Upper lobe of right lung (tissue), 1 donor: Measurements from ENCODE around the gene ZMYND15. TPM values are rescaled to one million over a fixed set of nuclear protein-coding genes. Genes with fewer than 3 reads are reported as not detected.

Source experiments
- ATAC-seq: fragments of 200-7000 bp; cut with Tn5 transposase; one replicate; pipeline ENCODE4 v1.9.1; 2020; ENCODE audit warnings: mild to moderate bottlenecking, moderate library complexity
- DNase-seq: peaks from one replicate; pipeline ENCODE4 v3.0.0-alpha.2; 2020
- H3K27ac ChIP-seq: fragments of 200-600 bp; one replicate; pipeline ENCODE4 v1.8.0; 2022
- H3K27me3 ChIP-seq: fragments of 200-600 bp; one replicate; pipeline ENCODE4 v1.8.0; 2022; ENCODE audit warnings: mild to moderate bottlenecking
- H3K36me3 ChIP-seq: fragments of 200-600 bp; one replicate; pipeline ENCODE4 v1.8.0; 2022
- H3K4me1 ChIP-seq: fragments of 200-600 bp; one replicate; pipeline ENCODE4 v1.8.0; 2022
- H3K4me3 ChIP-seq: fragments of 200-600 bp; one replicate; pipeline ENCODE4 v1.8.0; 2022; ENCODE audit warnings: mild to moderate bottlenecking
- H3K9me3 ChIP-seq: fragments of 200-600 bp; one replicate; pipeline ENCODE4 v1.8.0; 2022
- intact Hi-C: fragments of 100-400 bp; cut with DNase I; formaldehyde crosslinking; loops from one replicate; pipeline ENCODE4 v1.11.0; 2022
- total RNA-seq: library from RNA; stranded (reverse); fragmentation: NEBNext Ultra II Directional; extraction: Animal tissue kit (Norgen Biotek cat#: 25700); gene quantifications from one replicate; pipeline ENCODE4 v1.2.1, GENCODE V29; 2021
- TF ChIP-seq, protein P1 (sequence below): fragments of 200-600 bp; IDR thresholded peaks from one replicate; pipeline ENCODE4 v1.8.0; 2022; ENCODE audit warnings: antibody characterized with exemption
- donor health status: DM: no; HTN: yes; CAD: no; lungs with severe emphysema.

The ZMYND15 gene
- total RNA-seq, 1 donor from 2014 or later: 9.6 TPM

DNA sequence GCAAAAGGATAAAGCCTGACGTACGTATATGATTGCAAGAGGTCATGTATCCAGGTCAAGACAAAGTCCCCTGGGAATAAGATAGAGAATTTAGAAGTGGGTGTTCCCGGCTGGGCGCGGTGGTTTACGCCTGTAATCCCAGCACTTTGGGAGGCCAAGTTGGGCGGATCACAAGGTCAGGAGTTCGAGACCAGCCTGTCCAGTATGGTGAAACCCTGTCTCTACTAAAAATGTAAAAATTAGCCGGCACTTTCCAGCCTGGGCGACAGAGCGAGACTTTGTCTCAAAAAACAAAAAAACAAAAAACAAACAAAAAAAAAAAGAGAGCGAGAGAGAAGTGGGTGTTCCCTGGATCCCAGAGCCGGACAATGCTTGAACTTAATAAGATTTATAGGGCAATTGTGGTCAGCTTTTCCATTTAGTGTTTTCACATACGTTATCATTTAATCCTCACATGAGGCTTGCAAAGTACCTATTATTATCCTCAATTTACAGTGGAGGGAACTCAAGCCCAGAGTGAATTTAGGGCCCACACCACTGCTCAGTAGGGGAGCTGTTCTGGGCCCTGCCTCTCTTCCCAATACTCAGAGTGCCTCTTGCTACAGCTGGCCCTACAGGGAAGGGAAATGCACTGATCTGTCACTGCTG lies 48.6 kb downstream of the ZMYND15 start:
- ATAC-seq: no peak
- H3K27me3 ChIP-seq: peaks cover 26% of the 10 kb centered on the region
- H3K36me3 ChIP-seq: no peaks in the 10 kb centered on the region
- H3K4me3 ChIP-seq: peak overlapping the region; percentile 85
- TF ChIP-seq, protein P1, sequence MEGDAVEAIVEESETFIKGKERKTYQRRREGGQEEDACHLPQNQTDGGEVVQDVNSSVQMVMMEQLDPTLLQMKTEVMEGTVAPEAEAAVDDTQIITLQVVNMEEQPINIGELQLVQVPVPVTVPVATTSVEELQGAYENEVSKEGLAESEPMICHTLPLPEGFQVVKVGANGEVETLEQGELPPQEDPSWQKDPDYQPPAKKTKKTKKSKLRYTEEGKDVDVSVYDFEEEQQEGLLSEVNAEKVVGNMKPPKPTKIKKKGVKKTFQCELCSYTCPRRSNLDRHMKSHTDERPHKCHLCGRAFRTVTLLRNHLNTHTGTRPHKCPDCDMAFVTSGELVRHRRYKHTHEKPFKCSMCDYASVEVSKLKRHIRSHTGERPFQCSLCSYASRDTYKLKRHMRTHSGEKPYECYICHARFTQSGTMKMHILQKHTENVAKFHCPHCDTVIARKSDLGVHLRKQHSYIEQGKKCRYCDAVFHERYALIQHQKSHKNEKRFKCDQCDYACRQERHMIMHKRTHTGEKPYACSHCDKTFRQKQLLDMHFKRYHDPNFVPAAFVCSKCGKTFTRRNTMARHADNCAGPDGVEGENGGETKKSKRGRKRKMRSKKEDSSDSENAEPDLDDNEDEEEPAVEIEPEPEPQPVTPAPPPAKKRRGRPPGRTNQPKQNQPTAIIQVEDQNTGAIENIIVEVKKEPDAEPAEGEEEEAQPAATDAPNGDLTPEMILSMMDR: no peak
- H3K4me1 ChIP-seq: peaks cover 44% of the 10 kb centered on the region
- intact Hi-C loops: loop anchor here (10.0 kb wide), 1 partner anchor 53 kb away; the partner anchor contains the start of genes CXCL16, MED11 and ZMYND15
- DNase-seq: no peak
- no peaks in the 10 kb centered on the region for H3K9me3 ChIP-seq
- H3K27ac ChIP-seq: peak overlapping the region; percentile 90

DNA sequence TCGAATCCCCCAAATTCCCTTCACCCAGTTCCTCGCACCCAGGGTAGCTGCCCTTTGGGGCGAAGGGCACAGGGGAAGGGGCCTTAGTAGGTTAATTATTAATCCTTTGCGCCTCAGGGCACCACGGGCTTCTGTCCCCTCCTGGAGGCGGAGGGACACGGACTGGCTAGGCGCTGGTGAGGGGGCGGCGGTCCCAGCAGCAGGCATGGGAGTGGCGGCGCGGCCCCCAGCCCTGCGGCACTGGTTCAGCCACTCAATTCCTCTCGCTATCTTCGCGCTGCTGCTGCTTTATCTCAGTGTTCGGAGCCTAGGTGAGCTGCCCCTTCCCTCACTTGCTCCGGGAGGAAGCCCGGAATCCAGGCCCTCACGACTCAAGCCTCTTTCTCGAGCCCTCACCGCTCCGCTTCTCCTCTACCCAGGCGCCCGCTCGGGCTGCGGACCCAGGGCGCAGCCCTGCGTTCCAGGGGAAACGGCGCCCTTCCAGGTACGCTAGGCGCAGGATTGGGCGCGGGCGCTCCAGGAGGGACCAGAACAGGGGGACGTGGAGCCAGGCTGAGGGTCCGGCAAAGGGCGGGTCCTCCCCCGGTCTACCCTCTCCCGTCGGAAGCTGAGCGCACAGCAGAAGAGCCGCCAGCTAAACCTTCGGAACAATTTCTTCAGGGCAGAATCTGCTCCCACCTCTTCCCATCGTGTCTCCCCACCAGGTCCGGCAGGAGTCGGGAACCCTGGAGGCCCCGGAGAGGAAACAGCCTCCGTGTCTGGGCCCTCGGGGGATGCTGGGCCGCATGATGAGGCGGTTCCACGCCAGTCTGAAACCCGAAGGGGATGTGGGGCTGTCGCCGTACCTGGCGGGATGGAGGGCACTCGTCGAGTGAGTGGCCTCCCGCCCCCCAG lies 49.4 kb downstream of the ZMYND15 start, which contains the start of gene GLTPD2:
TSS of gene GLTPD2 (plus strand) at position 158 of the 894 bp plus-strand sequence. CDS start at position 206, 48 bp downstream.
- H3K27ac ChIP-seq: peak within 1 kb of the TSS; percentile 90
- ATAC-seq (no peak), DNase-seq (no peak)
- TF ChIP-seq, protein P1: no peak
- peak within 1 kb of the TSS; percentile 85 for H3K4me3 ChIP-seq
- peaks cover 44% of the 10 kb centered on the region for H3K4me1 ChIP-seq
- intact Hi-C loops: loop anchor here (10.0 kb wide), 1 partner anchor 54 kb away; the partner anchor contains the start of genes CXCL16, MED11 and ZMYND15
- no peaks in the 10 kb centered on the region for H3K36me3 ChIP-seq
- H3K9me3 ChIP-seq: no peaks in the 10 kb centered on the region
- H3K27me3 ChIP-seq: peaks cover 18% of the 10 kb centered on the region

GRCh38 chr17:4789701-4789950 lies 50.0 kb downstream of the ZMYND15 start:
- H3K27me3 ChIP-seq: peaks cover 12% of the 10 kb centered on the region
- intact Hi-C loops: loop anchor here (10.0 kb wide), 1 partner anchor 55 kb away; the partner anchor contains the start of genes CXCL16, MED11 and ZMYND15
- H3K4me3 ChIP-seq: peak overlapping the region; percentile 85
- TF ChIP-seq, protein P1: no peak
- H3K27ac ChIP-seq: peak overlapping the region; percentile 90
- DNase-seq: no peak
- no peak for ATAC-seq
- no peaks in the 10 kb centered on the region for H3K36me3 ChIP-seq
- H3K4me1 ChIP-seq: peaks cover 44% of the 10 kb centered on the region
- no peaks in the 10 kb centered on the region for H3K9me3 ChIP-seq

DNA sequence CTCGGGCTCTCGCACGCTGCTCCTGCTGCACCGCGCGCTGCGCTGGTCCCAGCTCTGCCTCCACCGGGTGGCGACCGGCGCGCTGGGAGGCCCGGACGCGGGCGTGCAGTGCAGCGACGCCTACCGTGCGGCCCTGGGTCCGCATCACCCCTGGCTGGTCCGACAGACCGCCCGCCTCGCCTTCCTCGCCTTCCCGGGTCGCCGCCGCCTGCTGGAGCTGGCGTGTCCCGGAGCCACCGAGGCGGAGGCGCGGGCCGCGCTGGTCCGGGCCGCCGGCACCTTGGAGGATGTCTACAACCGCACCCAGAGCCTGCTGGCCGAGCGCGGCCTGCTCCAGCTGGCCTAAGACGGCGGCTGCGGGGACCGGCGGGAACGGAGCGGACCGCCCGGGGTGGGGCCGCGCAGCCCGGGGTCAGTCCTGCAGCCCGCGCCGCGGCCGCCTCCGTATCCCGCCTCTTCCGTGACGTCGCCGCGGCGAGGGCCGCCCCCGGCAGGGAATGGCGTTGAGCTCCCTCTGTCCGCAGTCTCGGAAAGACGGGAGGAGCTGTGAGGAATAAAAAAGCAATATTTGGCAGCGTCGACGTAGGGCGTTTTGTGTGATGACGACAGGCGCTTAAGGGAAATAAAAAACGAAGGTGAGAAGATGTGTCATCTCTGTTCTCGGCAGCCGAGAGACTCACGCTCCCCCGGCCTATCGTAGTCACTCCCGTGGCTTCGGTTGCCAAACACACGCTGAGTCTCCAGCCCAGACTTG lies 50.5 kb downstream of the ZMYND15 start:
- Histone ChIP-seq H3K27me3 (peaks cover 7% of the 10 kb centered on the region), H3K9me3 (no peaks in the 10 kb centered on the region), H3K4me3 (peak overlapping the region; percentile 85), H3K27ac (peak overlapping the region; percentile 90), H3K4me1 (peaks cover 43% of the 10 kb centered on the region), H3K36me3 (no peaks in the 10 kb centered on the region)
- TF ChIP-seq, protein P1: peak; percentile 68
- intact Hi-C loops: loop anchor here (10.0 kb wide), 1 partner anchor 55 kb away; the partner anchor contains the start of genes CXCL16, MED11 and ZMYND15
- DNase-seq: peak; percentile 95
- peak; percentile 95 for ATAC-seq

GRCh38 chr17:4790705-4791088 lies 51.1 kb downstream of the ZMYND15 start:
- TF ChIP-seq, protein P1: no peak
- Histone ChIP-seq H3K36me3 (no peaks in the 10 kb centered on the region), H3K27me3 (peaks cover 1% of the 10 kb centered on the region), H3K4me3 (peak overlapping the region; percentile 85), H3K4me1 (peaks cover 41% of the 10 kb centered on the region), H3K27ac (peak overlapping the region; percentile 90), H3K9me3 (no peaks in the 10 kb centered on the region)
- intact Hi-C loops: no loop called here
- no peak for ATAC-seq
- no peak for DNase-seq
